ENCODE results near the gene CCDC127.
"Not testable (repeated sequence)": the region's sequence is repeated elsewhere in the genome, so short reads cannot be mapped to it uniquely, and the experiment has no call there.

Gene CCDC127

GRCh38 chr5:252546-252945 is 34.6 kb upstream of the CCDC127 start:
- DNase-seq (ENCODE audit: low read depth): no peak
- TF ChIP-seq, protein P1, sequence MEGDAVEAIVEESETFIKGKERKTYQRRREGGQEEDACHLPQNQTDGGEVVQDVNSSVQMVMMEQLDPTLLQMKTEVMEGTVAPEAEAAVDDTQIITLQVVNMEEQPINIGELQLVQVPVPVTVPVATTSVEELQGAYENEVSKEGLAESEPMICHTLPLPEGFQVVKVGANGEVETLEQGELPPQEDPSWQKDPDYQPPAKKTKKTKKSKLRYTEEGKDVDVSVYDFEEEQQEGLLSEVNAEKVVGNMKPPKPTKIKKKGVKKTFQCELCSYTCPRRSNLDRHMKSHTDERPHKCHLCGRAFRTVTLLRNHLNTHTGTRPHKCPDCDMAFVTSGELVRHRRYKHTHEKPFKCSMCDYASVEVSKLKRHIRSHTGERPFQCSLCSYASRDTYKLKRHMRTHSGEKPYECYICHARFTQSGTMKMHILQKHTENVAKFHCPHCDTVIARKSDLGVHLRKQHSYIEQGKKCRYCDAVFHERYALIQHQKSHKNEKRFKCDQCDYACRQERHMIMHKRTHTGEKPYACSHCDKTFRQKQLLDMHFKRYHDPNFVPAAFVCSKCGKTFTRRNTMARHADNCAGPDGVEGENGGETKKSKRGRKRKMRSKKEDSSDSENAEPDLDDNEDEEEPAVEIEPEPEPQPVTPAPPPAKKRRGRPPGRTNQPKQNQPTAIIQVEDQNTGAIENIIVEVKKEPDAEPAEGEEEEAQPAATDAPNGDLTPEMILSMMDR (IDR thresholded peaks at IDR 0.05; ENCODE audit: low read depth, low read length, missing control alignments): no peak
- H3K4me3 ChIP-seq (ENCODE audit: low read depth, low read length): no peak overlapping the region

- DNase-seq (ENCODE audit: low read depth); H3K4me3 ChIP-seq (ENCODE audit: low read depth, low read length): not testable (repeated sequence)
Measured at GRCh38 chr5:251975-252374, 34.0 kb upstream of the CCDC127 start.

GRCh38 chr5:251538-251937 is 33.6 kb upstream of the CCDC127 start:
- not testable (repeated sequence) for H3K4me3 ChIP-seq (ENCODE audit: low read depth, low read length); DNase-seq (ENCODE audit: low read depth)

DNA sequence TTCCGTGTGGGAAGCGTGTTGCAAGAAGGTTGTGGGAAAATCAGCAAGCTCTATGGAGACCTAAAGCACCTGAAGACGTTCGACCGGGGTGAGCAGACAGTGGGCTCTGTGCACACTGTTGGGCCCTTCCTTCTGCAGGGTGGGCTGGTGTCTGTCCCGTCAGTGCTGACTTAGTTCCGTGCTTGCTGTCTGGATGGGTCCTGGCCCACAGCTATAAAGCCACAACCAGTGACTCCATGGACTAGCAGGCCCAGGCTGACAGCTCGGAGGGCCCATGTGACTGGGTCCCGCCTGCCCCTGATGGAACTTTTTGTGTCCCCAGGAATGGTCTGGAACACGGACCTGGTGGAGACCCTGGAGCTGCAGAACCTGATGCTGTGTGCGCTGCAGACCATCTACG is 33.1 kb upstream of the CCDC127 start:
- not testable (repeated sequence) for DNase-seq (ENCODE audit: low read depth); H3K4me3 ChIP-seq (ENCODE audit: low read depth, low read length)

- not testable (repeated sequence) for DNase-seq (ENCODE audit: low read depth); H3K4me3 ChIP-seq (ENCODE audit: low read depth, low read length)
Measured at GRCh38 chr5:250396-250795, 32.4 kb upstream of the CCDC127 start.

GRCh38 chr5:245717-246116 is 27.8 kb upstream of the CCDC127 start:
- not testable (repeated sequence) for H3K4me3 ChIP-seq (ENCODE audit: low read depth, low read length); DNase-seq (ENCODE audit: low read depth)

GRCh38 chr5:243683-244367 is 25.9 kb upstream of the CCDC127 start:
- DNase-seq (ENCODE audit: low read depth); H3K4me3 ChIP-seq (ENCODE audit: low read depth, low read length): not testable (repeated sequence)

- not testable (repeated sequence) for DNase-seq (ENCODE audit: low read depth); H3K4me3 ChIP-seq (ENCODE audit: low read depth, low read length)
Measured at GRCh38 chr5:241045-241669, 23.2 kb upstream of the CCDC127 start.

GRCh38 chr5:240550-240949 is 22.6 kb upstream of the CCDC127 start:
- H3K4me3 ChIP-seq (ENCODE audit: low read depth, low read length): not testable (repeated sequence)

GRCh38 chr5:237931-238330 is 20.0 kb upstream of the CCDC127 start:
- H3K4me3 ChIP-seq (ENCODE audit: low read depth, low read length): not testable (repeated sequence)

More at GRCh38 chr5:240550-240949, 22.6 kb upstream of the CCDC127 start:
- DNase-seq (ENCODE audit: low read depth): not testable (repeated sequence)

GRCh38 chr5:235527-235926 is 17.6 kb upstream of the CCDC127 start:
- DNase-seq (ENCODE audit: low read depth); H3K4me3 ChIP-seq (ENCODE audit: low read depth, low read length): not testable (repeated sequence)

More at GRCh38 chr5:237931-238330, 20.0 kb upstream of the CCDC127 start:
- DNase-seq (ENCODE audit: low read depth): not testable (repeated sequence)

DNA sequence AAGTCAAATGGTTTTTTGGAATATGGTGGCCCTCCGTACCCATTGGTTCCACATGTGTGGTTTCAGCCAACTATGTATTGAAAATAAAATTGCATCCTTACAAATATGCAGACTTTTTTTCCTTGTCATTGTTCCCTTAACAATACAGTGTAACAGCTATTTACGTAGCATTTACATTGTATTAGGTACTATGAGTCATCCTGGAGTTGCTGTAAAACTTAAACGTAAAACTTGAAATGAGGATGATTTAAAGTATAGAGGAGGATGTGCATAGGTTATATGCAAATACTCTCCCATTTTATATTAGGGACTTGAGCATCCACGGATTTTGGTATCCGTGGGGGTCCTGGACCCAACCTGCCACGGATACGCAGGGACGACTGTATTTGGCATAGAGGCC is 16.5 kb upstream of the CCDC127 start:
- no peak for DNase-seq (ENCODE audit: low read depth)
- TF ChIP-seq, protein P1 (IDR thresholded peaks at IDR 0.05; ENCODE audit: low read depth, low read length, missing control alignments): no peak
- H3K4me3 ChIP-seq (ENCODE audit: low read depth, low read length): no peak overlapping the region

- not testable (repeated sequence) for H3K4me3 ChIP-seq (ENCODE audit: low read depth, low read length); DNase-seq (ENCODE audit: low read depth)
Measured at GRCh38 chr5:233426-233825, 15.5 kb upstream of the CCDC127 start.
